ENCODE measurements around the gene OR4Q2.

OR4Q2 gene

DNA sequence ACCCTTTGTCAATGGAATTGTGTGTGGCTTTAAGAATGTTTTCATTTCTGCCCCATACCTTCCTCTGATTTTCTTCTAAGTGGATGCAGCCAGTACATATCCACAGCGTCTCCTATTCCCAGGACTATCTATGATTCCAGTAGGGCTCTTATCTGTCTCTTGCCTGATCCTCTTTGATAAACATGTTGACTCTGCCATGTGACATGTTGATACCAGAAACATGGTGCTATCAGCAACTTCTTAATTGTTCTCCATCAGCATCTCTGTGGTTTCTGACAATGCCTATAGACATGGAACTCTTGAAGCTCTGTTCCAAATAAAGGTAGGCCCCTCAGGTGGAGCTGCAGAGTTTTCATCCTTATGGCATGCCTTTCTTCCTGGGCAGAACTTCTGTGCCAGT, 46.2 kb downstream of the OR4Q2 start:
- H3K79me2 ChIP-seq (ENCODE audit: control insufficient read depth, insufficient read depth, low read length, poor library complexity), result no peaks in the 10 kb centered on the region
- H3K4me3 ChIP-seq (ENCODE audit: low read depth, low read length), result no peak overlapping the region
- H3K27ac ChIP-seq (ENCODE audit: low read depth, low read length), result no peak overlapping the region
- no peak overlapping the region for H3K14ac ChIP-seq (ENCODE audit: low read length)
- no peak overlapping the region for H3K23ac ChIP-seq (ENCODE audit: low read length)
- H3K9me3 ChIP-seq (ENCODE audit: insufficient read depth, low read depth, low read length), result peaks cover 6% of the 10 kb centered on the region
- H2BK12ac ChIP-seq (ENCODE audit: low read length), result no peak overlapping the region
- no peak overlapping the region for H3K18ac ChIP-seq (ENCODE audit: low read length)
- H4K12ac ChIP-seq (ENCODE audit: low read depth, low read length), result no peak overlapping the region
- no CpG with 5 or more reads among the region's 1 CpG for WGBS (ENCODE audit: extremely low coverage, insufficient coverage, insufficient read length)
- H3K79me1 ChIP-seq (ENCODE audit: low read length), result no peaks in the 10 kb centered on the region
- DNase-seq, result no peak
- no peaks in the 10 kb centered on the region for H3K36me3 ChIP-seq (ENCODE audit: control insufficient read depth in 1 of 2, insufficient read depth in 2 of 2, low read length in 2 of 2)
- no peak overlapping the region for H4K8ac ChIP-seq (ENCODE audit: low read depth, low read length)
- no peaks in the 10 kb centered on the region for H3K27me3 ChIP-seq (ENCODE audit: insufficient read depth, low read length)
- H2BK5ac ChIP-seq (ENCODE audit: low read depth, low read length, poor library complexity), result no peak overlapping the region
- H2BK120ac ChIP-seq (ENCODE audit: insufficient read depth, low read length, poor library complexity), result no peak overlapping the region
- no peak overlapping the region for H3K4me2 ChIP-seq (ENCODE audit: low read length)
- H4K91ac ChIP-seq (ENCODE audit: low read depth, low read length), result no peak overlapping the region
- no peak overlapping the region for H2AK5ac ChIP-seq (ENCODE audit: low read length)
- H3K4ac ChIP-seq (ENCODE audit: low read depth, low read length), result no peak overlapping the region
- H3K4me1 ChIP-seq (ENCODE audit: control insufficient read depth in 1 of 2, insufficient read depth in 2 of 2, low read length in 2 of 2), result no peaks in the 10 kb centered on the region
- no peak overlapping the region for H3K9ac ChIP-seq (ENCODE audit: low read length)
- no peak overlapping the region for H2AFZ ChIP-seq (ENCODE audit: insufficient read depth, low read length, poor library complexity)
